BE2C (cell line): ENCODE data around the gene SFI1.
A peak's percentile ranks its signal among the peaks of the same experiment; 100 is the strongest.
"Not testable (repeated sequence)": the region's sequence is repeated elsewhere in the genome, so short reads cannot be mapped to it uniquely, and the experiment has no call there.

Experiments
- DNase-seq: peaks from one replicate; pipeline ENCODE4 v3.0.0-alpha.2; 2020
- H3K27me3 ChIP-seq: fragments of 250-450 bp; sonication (Bioruptor Pico); 2 replicates; pipeline ENCODE4 v1.5.1; 2020; ENCODE audit warnings: mild to moderate bottlenecking
- H3K36me3 ChIP-seq: fragments of 250-450 bp; sonication (Bioruptor Pico); 2 replicates; pipeline ENCODE4 v1.5.1; 2020; ENCODE audit warnings: mild to moderate bottlenecking
- H3K4me1 ChIP-seq: fragments of 250-450 bp; sonication (Bioruptor Pico); 2 replicates; pipeline ENCODE4 v1.5.1; 2020
- H3K4me3 ChIP-seq: 2 replicates; pipeline ENCODE4 v1.5.1; 2011; ENCODE audit warnings: low read depth, low read length
- H3K9me3 ChIP-seq: fragments of 250-450 bp; sonication (Bioruptor Pico); 2 replicates; pipeline ENCODE4 v1.5.1; 2020
- TF ChIP-seq, protein P1 (sequence below): IDR thresholded peaks from 2 replicates; pipeline ENCODE4 v1.5.1; 2012; ENCODE audit warnings: mild to moderate bottlenecking, low read depth, low read length

SFI1 gene

DNA sequence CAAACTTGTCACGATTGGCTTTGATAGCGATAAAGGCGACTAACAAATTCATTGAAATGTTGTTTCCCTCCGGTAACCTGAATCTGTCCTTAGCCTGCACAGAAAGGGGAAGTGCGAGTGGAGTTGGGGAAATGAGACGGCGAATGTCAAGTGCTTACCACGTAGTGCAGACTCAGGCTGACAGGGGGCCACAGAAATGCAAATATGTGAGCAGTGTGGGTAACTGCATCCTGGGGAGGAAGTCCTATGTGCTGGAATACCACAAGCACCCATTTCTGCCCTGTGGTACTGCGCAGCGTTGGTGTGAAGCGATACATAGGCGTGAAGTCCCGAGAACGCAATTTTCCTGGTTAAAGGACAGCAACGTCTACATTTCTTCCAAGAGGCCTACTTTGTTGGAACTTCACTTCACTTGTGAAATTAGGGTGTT, 5.8 kb upstream of the SFI1 start:
- Histone ChIP-seq H3K9me3 (no peaks in the 10 kb centered on the region), H3K4me3 (peak overlapping the region; percentile 90), H3K27me3 (no peaks in the 10 kb centered on the region), H3K36me3 (peaks cover 14% of the 10 kb centered on the region), H3K4me1 (no peaks in the 10 kb centered on the region)
- peak; percentile 39 for DNase-seq
- TF ChIP-seq, protein P1, sequence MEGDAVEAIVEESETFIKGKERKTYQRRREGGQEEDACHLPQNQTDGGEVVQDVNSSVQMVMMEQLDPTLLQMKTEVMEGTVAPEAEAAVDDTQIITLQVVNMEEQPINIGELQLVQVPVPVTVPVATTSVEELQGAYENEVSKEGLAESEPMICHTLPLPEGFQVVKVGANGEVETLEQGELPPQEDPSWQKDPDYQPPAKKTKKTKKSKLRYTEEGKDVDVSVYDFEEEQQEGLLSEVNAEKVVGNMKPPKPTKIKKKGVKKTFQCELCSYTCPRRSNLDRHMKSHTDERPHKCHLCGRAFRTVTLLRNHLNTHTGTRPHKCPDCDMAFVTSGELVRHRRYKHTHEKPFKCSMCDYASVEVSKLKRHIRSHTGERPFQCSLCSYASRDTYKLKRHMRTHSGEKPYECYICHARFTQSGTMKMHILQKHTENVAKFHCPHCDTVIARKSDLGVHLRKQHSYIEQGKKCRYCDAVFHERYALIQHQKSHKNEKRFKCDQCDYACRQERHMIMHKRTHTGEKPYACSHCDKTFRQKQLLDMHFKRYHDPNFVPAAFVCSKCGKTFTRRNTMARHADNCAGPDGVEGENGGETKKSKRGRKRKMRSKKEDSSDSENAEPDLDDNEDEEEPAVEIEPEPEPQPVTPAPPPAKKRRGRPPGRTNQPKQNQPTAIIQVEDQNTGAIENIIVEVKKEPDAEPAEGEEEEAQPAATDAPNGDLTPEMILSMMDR: no peak

DNA sequence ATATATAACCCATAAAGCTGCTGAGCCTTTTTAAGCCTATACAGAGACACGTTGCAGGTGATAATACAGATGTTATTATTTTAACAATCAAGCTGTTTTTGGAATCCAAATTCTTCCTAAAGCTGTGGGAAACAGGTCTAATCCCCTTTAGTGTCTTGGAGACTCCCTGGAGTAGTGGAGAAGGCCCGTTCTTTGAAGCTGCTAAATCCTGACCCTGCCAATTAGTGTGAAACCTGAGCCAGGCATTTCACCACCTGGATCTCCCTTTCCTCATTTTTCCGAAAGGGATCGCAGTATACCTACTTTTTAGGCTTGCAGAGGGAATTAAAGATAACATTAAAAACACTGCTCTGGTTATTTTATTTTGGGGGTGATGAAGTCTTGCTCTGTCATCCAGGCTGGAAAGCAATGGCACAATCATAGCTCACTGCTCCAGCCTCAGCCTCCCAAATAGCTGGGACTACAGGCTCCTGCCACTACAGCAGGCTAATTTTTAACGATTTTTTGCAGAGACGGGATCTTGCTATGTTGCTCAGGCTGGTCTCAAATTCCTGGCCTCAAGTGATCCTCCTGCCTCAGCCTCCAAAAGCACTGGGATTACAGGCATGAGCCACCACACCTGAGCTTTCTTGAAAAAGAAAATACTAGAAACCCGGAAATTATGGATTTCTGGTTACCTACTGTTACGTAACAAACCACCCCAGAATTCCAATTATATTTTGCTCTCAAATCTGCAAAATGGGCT, 4.9 kb upstream of the SFI1 start:
- no peak for DNase-seq
- Histone ChIP-seq H3K9me3 (no peaks in the 10 kb centered on the region), H3K4me1 (no peaks in the 10 kb centered on the region), H3K4me3 (peak overlapping the region; percentile 90), H3K36me3 (peaks cover 11% of the 10 kb centered on the region), H3K27me3 (no peaks in the 10 kb centered on the region)
- TF ChIP-seq, protein P1: no peak

- no peak for DNase-seq
- H3K4me1 ChIP-seq: no peaks in the 10 kb centered on the region
- TF ChIP-seq, protein P1: no peak
- H3K9me3 ChIP-seq: no peaks in the 10 kb centered on the region
- H3K4me3 ChIP-seq: no peak overlapping the region
- peaks cover 7% of the 10 kb centered on the region for H3K36me3 ChIP-seq
- no peaks in the 10 kb centered on the region for H3K27me3 ChIP-seq
These were observed 4.2 kb upstream of the SFI1 start for GRCh38 chr22:31492151-31492550.

GRCh38 chr22:31493355-31493754, 3.0 kb upstream of the SFI1 start:
- H3K27me3 ChIP-seq, DNase-seq, H3K4me1 ChIP-seq, H3K9me3 ChIP-seq, H3K4me3 ChIP-seq, H3K36me3 ChIP-seq: not testable (repeated sequence)

DNA sequence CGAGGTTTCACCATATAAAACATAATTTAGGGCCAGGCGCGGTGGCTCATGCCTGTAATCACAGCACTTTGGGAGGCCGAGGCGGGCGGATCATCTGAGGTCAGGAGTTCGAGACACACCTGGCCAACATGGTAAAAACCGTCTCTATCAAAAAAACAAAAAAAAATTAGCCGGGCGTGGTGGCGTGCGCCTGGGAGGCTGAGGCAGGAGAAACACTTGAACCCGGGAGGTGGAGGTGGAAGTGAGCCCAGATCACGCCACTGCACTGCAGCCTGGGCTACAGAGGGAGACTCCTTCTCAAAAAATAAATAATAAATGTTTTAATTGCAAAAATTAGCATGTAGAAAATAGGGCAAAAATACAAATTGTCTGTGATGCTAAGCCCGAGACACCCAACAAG, 993 bp upstream of the SFI1 start:
- H3K27me3 ChIP-seq: no peaks in the 10 kb centered on the region
- DNase-seq: no peak
- peak overlapping the region; percentile 94 for H3K4me3 ChIP-seq
- no peaks in the 10 kb centered on the region for H3K9me3 ChIP-seq
- no peaks in the 10 kb centered on the region for H3K4me1 ChIP-seq
- TF ChIP-seq, protein P1: no peak
- H3K36me3 ChIP-seq: no peaks in the 10 kb centered on the region

DNA sequence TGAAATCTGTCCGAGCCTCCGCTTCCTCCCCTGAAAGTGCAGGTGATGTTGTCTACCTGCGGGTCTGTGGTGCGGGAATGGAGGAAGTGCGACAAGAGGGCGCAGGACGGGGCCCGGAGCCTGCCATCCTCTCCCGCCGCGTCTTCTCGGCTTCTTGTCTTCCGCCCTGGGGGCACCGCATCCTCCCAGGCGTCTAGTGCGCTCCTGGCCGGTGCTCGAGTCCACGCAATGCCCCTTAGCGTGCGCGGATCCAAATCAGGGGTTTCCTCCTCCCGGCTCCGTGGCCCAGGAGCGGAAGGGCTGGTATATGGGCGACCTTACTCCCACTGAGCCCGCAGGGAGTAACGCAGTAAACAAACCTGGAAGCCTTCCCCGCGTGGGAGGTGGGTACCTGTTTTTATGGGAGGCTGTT, 405 bp downstream of the SFI1 start:
- TF ChIP-seq, protein P1: no peak
- H3K27me3 ChIP-seq: no peaks in the 10 kb centered on the region
- DNase-seq: peak; percentile 15
- H3K4me3 ChIP-seq: peak overlapping the region; percentile 94
- H3K36me3 ChIP-seq: no peaks in the 10 kb centered on the region
- H3K9me3 ChIP-seq: no peaks in the 10 kb centered on the region
- no peaks in the 10 kb centered on the region for H3K4me1 ChIP-seq
